ENCODE measurements around the gene TM9SF4. TPM values are rescaled to one million over a fixed set of nuclear protein-coding genes. Genes with fewer than 3 reads are reported as not detected.

Gene TM9SF4
- total and polyA plus RNA-seq, 4 donors = 18.4 to 46.6 (median 38.5) TPM

DNA sequence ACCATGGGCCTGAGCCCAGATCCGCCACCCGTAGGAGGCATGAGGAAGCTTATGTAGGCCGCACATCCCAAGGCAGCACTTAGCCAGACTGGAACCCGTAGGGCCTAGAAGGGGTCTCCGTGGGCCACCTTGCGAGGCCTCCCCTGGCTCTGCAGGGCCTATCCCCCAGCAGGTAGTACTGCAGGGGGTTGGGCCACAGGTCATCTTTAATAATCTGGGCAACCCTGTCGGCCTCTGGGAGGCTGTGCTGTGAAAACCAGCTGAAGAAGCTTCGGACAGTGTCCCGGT lies 79.6 kb downstream of the TM9SF4 start:
- no peak overlapping the region for H3K4me3 ChIP-seq
- H3K9me3 ChIP-seq (ENCODE audit: control insufficient read depth in 4 of 4, insufficient read depth in 3 of 4, low read length in 3 of 4) = no peaks in the 10 kb centered on the region
- TF ChIP-seq, protein P1, sequence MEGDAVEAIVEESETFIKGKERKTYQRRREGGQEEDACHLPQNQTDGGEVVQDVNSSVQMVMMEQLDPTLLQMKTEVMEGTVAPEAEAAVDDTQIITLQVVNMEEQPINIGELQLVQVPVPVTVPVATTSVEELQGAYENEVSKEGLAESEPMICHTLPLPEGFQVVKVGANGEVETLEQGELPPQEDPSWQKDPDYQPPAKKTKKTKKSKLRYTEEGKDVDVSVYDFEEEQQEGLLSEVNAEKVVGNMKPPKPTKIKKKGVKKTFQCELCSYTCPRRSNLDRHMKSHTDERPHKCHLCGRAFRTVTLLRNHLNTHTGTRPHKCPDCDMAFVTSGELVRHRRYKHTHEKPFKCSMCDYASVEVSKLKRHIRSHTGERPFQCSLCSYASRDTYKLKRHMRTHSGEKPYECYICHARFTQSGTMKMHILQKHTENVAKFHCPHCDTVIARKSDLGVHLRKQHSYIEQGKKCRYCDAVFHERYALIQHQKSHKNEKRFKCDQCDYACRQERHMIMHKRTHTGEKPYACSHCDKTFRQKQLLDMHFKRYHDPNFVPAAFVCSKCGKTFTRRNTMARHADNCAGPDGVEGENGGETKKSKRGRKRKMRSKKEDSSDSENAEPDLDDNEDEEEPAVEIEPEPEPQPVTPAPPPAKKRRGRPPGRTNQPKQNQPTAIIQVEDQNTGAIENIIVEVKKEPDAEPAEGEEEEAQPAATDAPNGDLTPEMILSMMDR (IDR thresholded peaks at IDR 0.05; ENCODE audit: control extremely low read depth, extremely low read depth) = no peak
- H3K27me3 ChIP-seq (ENCODE audit: control insufficient read depth in 3 of 3, insufficient read depth in 3 of 3, low read length in 2 of 3) = no peaks in the 10 kb centered on the region
- H3K27ac ChIP-seq (ENCODE audit: low read depth in 1 of 2, low read length in 1 of 2) = peak overlapping the region in 1 of 2 donors; percentile 81
- DNase-seq (no peak), ATAC-seq (ENCODE audit: insufficient read depth, low FRiP score) (no peak)
- 93 to 96% methylated on average over 9 of the region's 9 CpGs for WGBS, 2 donors
- H3K9ac ChIP-seq (ENCODE audit: insufficient read depth in 1 of 2, low read length in 2 of 2) = peak overlapping the region in 1 of 2 donors; percentile 61
- H3K4me1 ChIP-seq (ENCODE audit: control insufficient read depth in 5 of 5, insufficient read depth in 5 of 5, low read length in 5 of 5) = peaks cover 0 to 28% (median 19%) of the 10 kb centered on the region in 5 donors
- H3K36me3 ChIP-seq (ENCODE audit: control insufficient read depth in 4 of 4, insufficient read depth in 4 of 4, low read length in 4 of 4) = peaks cover 0 to 2% (median under 1%) of the 10 kb centered on the region in 4 donors

DNA sequence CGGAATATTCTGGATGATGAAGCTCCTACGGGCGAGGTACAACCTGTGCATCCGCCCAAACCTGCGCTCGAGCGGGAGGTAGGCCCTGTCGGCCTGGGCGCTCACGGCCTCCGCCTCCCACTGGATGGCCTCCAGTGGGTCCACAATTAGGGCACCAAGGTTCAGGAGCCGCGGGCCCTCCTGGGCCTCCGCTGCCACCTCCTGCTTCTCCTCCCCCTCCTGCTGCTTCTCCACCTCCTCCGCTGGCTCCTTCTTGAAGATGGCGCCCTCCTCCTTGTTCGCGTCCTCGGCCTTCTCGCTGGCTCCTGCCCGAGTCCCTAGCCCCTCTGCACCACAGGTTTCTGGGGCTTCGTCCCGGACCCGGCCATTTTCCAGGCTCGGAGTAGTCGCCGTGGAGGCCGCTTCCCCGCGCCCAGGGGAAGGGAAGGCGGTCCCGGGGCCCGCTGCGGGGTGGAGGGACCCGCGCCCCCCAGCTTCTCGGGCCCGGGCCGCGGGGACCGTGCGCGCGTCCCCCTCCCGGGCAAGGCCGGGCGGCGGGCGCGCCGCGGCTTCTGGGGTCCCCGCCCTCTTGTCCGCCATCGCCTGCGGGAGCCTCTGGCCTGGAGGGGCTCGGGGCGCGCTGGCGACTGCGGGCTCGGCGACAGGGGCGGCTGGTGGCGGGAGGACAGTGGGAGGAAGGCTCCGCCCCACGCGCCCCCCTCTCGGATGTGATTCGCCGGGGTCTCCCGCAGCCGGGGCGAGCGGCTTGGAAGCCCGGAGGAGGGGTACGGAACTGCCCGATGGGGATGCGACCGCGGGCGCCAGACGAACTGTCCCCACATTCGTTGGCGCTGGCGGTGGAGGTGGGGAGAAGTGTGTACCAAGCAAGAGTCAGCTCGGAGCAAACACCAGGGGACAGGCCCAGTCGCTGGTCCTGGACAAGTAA lies 80.4 kb downstream of the TM9SF4 start:
- DNase-seq (peak; percentile 65 to 77 (median 76)), ATAC-seq (ENCODE audit: insufficient read depth, low FRiP score) (peak; percentile 30)
- H3K4me3 ChIP-seq = peak overlapping the region; percentile 55
- H3K4me1 ChIP-seq (ENCODE audit: control insufficient read depth in 5 of 5, insufficient read depth in 5 of 5, low read length in 5 of 5) = peaks cover 0 to 28% (median 19%) of the 10 kb centered on the region in 5 donors
- TF ChIP-seq, protein P1 (IDR thresholded peaks at IDR 0.05; ENCODE audit: control extremely low read depth, extremely low read depth) = no peak
- H3K9me3 ChIP-seq (ENCODE audit: control insufficient read depth in 4 of 4, insufficient read depth in 3 of 4, low read length in 3 of 4) = no peaks in the 10 kb centered on the region
- peak overlapping the region; percentile 50 to 81 for H3K27ac ChIP-seq (ENCODE audit: low read depth in 1 of 2, low read length in 1 of 2)
- H3K9ac ChIP-seq (ENCODE audit: insufficient read depth in 1 of 2, low read length in 2 of 2) = peak overlapping the region; percentile 57 to 61
- H3K36me3 ChIP-seq (ENCODE audit: control insufficient read depth in 4 of 4, insufficient read depth in 4 of 4, low read length in 4 of 4) = peaks cover 0 to 5% (median 3%) of the 10 kb centered on the region in 4 donors
- 5% methylated on average over 74 to 88 of the region's 88 CpGs for whole genome bisulfite sequencing, 2 donors
- no peaks in the 10 kb centered on the region for H3K27me3 ChIP-seq (ENCODE audit: control insufficient read depth in 3 of 3, insufficient read depth in 3 of 3, low read length in 2 of 3)

DNA sequence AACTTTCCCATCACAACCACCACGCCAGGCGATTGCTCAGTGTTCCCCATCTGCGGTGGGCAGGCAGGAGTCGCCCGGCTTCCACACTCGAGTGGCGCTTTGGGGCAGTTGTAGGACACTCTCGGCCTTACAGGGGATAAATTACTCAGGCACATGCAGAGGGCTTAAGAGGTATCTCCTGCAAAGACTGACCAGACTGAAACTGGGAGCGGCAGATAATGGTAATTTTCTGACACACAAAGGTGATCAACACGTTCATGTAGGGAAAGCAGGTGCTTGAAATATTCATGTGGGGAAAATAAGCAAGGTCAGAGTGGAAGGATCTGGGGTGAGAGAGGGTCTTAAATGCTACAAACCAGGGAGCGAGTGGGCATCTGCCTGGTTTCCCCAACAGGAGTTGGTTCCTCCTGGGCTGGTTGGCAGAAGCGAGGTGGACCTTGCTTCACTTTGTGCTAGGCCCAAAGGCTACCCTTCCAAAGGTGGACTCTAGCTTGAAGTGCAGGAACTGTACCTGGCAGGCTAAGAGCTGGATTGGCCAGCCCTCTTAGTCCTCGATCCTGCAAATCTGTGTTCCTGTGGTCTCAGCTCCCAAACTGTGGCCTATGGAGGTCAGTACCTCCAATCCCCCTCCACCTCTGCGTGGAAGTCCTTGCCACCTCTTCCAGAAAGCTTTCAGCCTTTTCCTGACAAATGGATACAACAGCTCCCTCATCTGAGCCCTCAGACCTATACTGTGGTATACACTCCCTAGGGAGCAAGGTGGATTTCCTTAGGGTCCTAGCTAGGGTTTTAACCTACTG lies 81.3 kb downstream of the TM9SF4 start:
- Histone ChIP-seq H3K4me3 (no peak overlapping the region), H3K9ac (ENCODE audit: insufficient read depth in 1 of 2, low read length in 2 of 2) (peak overlapping the region in 1 of 2 donors; percentile 14), H3K9me3 (ENCODE audit: control insufficient read depth in 4 of 4, insufficient read depth in 3 of 4, low read length in 3 of 4) (no peaks in the 10 kb centered on the region), H3K4me1 (ENCODE audit: control insufficient read depth in 5 of 5, insufficient read depth in 5 of 5, low read length in 5 of 5) (peaks cover 0 to 28% (median 19%) of the 10 kb centered on the region in 5 donors), H3K36me3 (ENCODE audit: control insufficient read depth in 4 of 4, insufficient read depth in 4 of 4, low read length in 4 of 4) (peaks cover 0 to 11% (median 7%) of the 10 kb centered on the region in 4 donors), H3K27me3 (ENCODE audit: control insufficient read depth in 3 of 3, insufficient read depth in 3 of 3, low read length in 2 of 3) (no peaks in the 10 kb centered on the region), H3K27ac (ENCODE audit: low read depth in 1 of 2, low read length in 1 of 2) (peak overlapping the region in 1 of 2 donors; percentile 81)
- DNase-seq = no peak
- no peak for ATAC-seq (ENCODE audit: insufficient read depth, low FRiP score)
- TF ChIP-seq, protein P1 (IDR thresholded peaks at IDR 0.05; ENCODE audit: control extremely low read depth, extremely low read depth) = no peak
- 36 to 47% methylated on average over 14 of the region's 14 CpGs for WGBS, 2 donors
